HL-60/S4 treated with retinoic acid at 250 ng/mL for 4 days and 3 days (cell line): ENCODE results near the gene UAP1.

ENCODE experiments used
- in situ Hi-C: fragments of 300-500 bp; cut with MboI; formaldehyde crosslinking; loops from 2 replicates; pipeline ENCODE4 v1.7.0; 2022; ENCODE audit warnings: low sequenced_read_pairs

Gene UAP1

GRCh38 chr1:162561616-162562469, at the start of gene UAP1:
TSS of gene UAP1 (plus strand) at chr1:162561722. CDS start at chr1:162566069, 4,347 bp downstream.
- in situ Hi-C loops, result no loop called here

GRCh38 chr1:162527314-162527713, 34.2 kb upstream of the UAP1 start:
- in situ Hi-C loops, result no loop called here

- in situ Hi-C loops, result no loop called here
These were observed 31.1 kb upstream of the UAP1 start for GRCh38 chr1:162530307-162530987.

GRCh38 chr1:162530988-162531319, 30.6 kb upstream of the UAP1 start:
- in situ Hi-C loops, result no loop called here

DNA sequence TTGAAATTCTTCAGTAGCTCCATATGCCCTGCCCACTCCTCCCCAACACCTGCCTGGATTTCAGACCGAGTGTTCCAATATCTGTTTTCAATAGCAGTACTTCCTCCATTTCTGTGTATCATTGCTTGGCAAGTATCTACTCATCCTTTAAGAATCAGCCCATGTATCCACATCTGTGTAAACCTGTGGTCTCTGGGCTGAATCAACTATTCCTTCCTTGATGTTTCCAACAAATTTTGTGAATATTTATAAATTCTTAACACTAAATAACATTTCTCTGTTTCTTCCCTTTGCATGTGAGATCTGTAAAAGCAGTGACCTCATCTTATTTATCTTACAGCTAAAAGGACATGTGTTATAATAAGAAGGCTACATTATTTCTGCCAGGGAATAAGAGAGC, 26.0 kb upstream of the UAP1 start:
- in situ Hi-C loops, result no loop called here

DNA sequence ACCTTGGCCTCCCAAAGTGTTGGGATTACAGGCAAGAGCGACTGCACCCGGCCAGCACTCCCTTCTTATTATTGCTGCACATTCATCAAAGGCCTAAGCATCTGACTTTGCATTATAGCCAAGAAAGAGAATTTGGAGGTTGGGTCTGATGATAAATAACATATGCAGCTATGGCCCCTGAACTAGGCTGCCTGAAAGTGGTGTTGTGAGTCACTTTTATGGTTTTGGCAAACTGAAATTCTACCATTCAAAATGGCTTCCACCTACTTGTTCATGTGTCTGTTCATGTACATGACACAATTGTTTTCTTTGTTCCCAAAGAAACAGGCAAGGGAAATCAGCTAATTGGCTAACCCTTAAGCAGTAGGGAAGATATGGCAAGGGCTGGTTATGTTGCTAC, 25.0 kb upstream of the UAP1 start:
- in situ Hi-C loops, result no loop called here

GRCh38 chr1:162537216-162537615, 24.3 kb upstream of the UAP1 start:
- in situ Hi-C loops, result no loop called here

DNA sequence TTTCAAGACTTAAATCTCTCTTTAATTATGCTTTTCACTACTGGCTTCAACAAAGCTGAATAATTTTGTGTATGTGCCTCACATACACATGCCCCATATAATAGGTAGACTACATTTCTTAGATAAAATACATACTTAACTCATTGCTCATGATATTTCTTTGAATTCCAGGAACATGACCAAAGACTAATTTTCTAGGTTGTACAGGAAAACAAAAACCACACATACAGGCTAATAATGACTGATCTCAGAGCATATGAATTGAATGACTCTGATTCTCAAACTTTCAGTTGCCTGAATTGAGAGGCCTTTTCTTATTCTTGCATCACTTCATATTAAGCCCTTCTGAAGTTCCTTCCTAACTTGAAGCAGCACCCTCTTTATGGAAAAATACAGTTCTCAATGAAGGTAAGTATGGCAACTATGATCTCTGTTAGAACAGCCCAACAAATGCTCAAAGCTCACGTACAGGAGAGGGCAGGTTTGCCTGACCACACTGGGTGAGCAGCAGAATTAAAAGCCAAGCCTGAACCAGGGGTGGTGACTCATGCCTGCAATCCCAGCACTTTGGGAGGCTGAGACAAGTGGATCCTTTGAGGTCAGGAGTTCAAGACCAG, 22.6 kb upstream of the UAP1 start:
- in situ Hi-C loops, result no loop called here

DNA sequence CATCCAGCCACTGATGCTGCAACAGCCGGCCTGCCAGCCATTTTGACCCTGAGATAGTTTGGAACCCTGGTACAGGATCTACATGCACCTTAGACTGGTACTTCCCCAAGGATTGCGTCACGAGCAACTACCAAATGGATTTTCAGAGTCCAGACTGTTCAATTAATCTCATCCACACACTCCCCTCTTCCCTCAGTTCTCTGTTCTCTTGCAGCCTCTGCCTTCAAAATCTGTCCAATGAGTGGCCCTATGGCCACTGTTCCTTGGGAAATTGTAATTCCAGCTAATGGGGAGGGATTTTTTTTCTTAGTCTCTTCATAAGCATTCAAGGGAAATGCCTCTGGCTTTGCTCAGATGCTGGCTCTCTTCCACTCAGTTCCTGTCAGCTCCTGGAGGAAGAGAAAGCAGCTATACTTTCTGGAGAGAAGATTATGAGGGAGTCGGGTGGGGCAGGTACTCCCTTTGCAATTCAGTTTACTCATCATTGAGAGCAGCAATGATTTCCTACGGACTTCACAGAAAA, 19.8 kb upstream of the UAP1 start:
- in situ Hi-C loops, result no loop called here

GRCh38 chr1:162543228-162543627, 18.3 kb upstream of the UAP1 start:
- in situ Hi-C loops, result no loop called here

- in situ Hi-C loops, result no loop called here
These were observed 13.4 kb upstream of the UAP1 start for GRCh38 chr1:162548170-162548569.

- in situ Hi-C loops, result no loop called here
These were observed 12.5 kb upstream of the UAP1 start for GRCh38 chr1:162549001-162549400.

GRCh38 chr1:162550925-162551324, 10.6 kb upstream of the UAP1 start:
- in situ Hi-C loops, result no loop called here

DNA sequence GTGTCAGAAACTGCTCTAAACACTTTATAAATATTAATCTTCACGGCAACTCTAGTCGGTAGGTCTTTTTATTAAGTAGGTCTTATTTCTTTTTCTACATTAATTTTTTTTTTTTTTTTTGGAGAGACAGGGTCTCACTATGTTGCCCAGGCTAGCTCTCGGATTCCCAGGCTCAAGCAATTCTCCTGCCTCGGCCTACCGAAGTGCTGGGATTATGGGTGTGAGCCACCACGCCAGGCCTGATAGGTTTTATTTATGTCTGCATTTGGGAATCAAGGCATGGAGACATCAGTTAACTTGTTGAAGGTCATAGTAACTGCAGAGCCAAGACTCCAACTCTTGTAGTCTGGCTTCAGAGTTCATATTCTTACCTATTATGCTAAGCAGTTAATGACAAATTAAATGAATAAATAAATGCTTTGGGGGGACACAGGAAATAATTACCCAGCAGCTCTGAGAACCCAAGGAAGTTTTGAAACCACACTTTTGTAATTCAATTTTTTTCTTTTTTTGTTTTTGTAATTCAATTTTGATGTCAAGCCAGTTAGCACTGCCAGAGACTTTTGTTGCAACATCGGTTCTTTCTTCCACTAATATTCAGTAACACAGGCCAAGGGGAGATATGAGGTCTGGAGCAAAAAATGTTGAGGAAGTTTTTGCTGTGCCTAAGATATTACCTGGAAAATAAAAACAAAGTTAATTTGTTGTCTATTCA, 9.4 kb upstream of the UAP1 start:
- in situ Hi-C loops, result no loop called here

GRCh38 chr1:162552684-162553252, 8.8 kb upstream of the UAP1 start:
- in situ Hi-C loops, result no loop called here

GRCh38 chr1:162554258-162554657, 7.3 kb upstream of the UAP1 start:
- in situ Hi-C loops, result no loop called here

DNA sequence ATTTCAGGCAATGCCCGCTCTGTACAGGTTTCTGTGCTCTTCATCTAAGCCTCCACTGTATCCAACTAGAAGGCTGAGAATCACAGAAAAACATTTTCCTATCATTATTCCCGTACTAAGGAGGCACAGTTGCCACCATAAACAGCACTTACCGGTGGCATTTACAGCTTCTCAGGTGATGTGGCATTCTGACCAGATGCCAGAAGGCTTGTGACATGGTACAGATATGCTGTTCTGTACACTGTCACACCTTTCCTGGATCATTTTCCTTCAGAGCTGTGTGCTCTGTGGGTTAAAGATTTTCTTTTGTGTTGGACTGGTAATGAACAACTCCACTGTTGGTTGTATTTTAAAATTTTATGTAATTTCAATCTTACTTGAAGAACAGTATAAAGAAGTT, 4.0 kb upstream of the UAP1 start:
- in situ Hi-C loops, result no loop called here

DNA sequence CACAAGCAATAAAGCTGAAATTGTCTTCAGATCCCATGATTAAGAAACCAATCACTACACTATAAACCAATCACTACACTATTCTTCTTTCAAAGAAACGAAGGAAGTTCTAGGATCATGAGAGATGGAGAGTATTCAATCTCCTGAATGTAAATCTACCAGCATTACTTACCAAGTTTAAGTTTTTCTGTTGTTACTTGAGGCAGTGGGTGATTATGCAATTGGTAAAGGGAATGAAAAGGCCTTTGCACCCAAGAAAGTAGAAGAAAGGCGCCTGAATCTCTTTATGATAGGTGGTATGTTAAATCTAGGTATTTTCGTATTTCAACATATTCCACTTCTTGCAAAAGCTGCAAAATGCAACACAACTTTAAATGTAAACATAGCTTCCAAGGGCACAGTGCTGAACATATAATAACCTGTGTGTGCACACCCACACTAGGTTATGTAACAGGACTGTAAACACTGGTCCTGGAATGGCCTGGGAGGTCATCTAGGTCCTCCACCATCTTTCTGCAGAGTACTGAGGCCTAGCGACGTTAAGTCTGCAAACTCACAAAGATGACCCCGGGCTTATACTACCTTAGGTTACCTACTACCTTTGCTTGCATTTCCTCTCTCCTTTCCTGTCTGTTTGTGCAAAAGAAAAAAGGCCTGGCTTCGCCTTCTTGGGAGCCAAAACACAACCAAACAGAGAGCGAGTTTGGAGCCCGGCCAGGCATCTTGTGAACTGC, 1.1 kb upstream of the UAP1 start:
- in situ Hi-C loops, result no loop called here

DNA sequence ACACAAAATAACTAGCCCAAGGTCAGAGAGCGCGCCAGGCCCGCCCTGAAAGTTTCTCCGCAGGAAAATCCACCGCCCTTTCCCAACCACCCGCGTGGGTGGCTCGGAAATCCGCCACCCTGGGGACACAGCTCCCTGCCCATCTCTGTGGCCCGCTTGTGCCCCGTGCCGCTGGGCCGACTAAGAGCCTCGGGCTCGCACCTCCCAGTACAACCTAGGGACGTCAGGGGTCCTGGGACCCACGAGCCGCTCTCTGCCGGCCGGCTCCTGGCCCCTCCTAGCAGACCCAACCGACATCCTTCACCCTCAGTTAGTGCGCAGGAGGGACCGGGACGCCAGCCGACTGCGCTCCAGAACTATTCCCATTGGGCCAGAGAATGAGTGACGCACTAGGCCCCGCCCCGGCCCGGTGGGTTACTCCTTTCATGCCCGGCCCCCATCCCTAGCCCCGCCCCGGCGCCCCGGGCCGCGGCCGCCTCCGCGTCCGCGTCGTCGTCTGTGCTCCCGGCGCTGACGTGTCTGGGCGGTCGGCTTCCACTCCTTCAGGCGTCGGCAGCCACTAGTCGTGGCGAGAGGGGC, 396 bp upstream of the UAP1 start:
- in situ Hi-C loops, result no loop called here

GRCh38 chr1:162562470-162562828, 927 bp downstream of the UAP1 start:
- in situ Hi-C loops, result no loop called here
